Measurements from ENCODE around the gene UBE2N.
"Not testable (repeated sequence)": the region's sequence is repeated elsewhere in the genome, so short reads cannot be mapped to it uniquely, and the experiment has no call there.

The UBE2N gene

GRCh38 chr12:93379326-93379980 lies 62.3 kb downstream of the UBE2N start:
- Mint-ChIP-seq H3K4me3 (peak overlapping the region; percentile 99), H3K4me1 (peaks cover 52% of the 10 kb centered on the region), H3K36me3 (ENCODE audit: insufficient read depth) (peaks cover 16% of the 10 kb centered on the region), H3K27me3 (no peaks in the 10 kb centered on the region), H3K9me3 (no peaks in the 10 kb centered on the region), H3K27ac (ENCODE audit: low read depth) (peak overlapping the region; percentile 98)
- no peak for DNase-seq (ENCODE audit: low spot score in 2 of 2)
- no peak for ATAC-seq (replicated peaks; ENCODE audit: extremely low read depth, poor library complexity, severe bottlenecking)

DNA sequence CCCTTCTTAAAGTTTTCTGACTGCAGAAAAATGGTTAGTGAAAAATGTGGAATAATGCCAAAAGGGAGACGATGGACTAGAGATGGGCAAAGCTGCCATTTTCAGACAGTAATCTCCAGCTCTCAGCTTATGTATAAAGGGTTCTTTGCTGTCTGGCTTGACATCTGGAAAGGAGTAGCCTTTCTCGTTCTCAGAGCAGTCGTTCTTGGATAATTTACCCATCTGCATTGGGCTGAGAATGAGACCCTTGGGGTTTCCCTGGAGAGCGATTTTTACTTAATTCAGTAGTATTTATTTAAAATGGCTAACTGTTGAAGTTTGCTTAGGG lies 62.8 kb downstream of the UBE2N start:
- Mint-ChIP-seq H3K27me3 (no peaks in the 10 kb centered on the region), H3K4me1 (peaks cover 52% of the 10 kb centered on the region), H3K27ac (ENCODE audit: low read depth) (peak overlapping the region; percentile 98), H3K36me3 (ENCODE audit: insufficient read depth) (peaks cover 16% of the 10 kb centered on the region), H3K9me3 (no peaks in the 10 kb centered on the region), H3K4me3 (peak overlapping the region; percentile 99)
- DNase-seq (ENCODE audit: low spot score in 2 of 2) (no peak), ATAC-seq (replicated peaks; ENCODE audit: extremely low read depth, poor library complexity, severe bottlenecking) (no peak)

DNA sequence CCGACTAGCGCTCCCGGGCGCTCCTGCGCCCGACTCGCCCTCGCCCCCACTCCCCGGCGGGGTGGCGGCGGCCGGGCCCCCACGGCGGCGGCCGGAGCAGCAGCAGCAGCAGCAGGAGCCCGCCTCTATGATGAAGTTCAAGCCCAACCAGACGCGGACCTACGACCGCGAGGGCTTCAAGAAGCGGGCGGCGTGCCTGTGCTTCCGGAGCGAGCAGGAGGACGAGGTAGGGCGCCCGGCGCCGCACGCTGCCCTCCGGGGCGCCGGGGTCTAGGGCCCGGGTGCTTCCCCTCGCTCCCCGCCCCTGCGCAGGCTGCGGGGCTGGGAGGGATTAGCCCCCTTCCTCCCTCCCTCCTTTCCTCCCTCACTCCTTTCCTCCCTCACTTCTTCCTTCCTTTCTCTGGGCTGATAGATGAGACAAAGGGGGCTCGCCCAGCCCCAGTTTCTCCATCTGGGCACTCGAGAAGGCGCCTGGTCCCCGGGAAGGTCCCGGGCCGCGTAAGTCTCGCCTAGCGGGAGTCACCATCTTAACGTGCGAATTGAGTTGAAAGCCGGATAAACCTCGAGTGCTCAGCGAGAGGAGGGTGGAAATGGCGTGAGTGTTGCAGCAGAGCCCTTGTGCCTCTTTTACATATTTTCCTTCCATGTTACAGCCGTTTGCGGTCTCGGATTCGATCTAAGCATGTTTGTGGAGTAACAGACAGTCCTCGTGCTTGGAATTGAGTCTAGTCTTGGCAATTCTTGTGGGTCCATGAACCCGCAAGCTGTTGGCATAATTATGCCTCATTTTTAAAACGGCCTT lies 63.4 kb downstream of the UBE2N start:
- ATAC-seq (replicated peaks; ENCODE audit: extremely low read depth, poor library complexity, severe bottlenecking) (peak; percentile 68), DNase-seq (ENCODE audit: low spot score in 2 of 2) (peak; percentile 39 to 42)
- not testable (repeated sequence) for H3K27me3 Mint-ChIP-seq, H3K9me3 Mint-ChIP-seq
- peaks cover 52% of the 10 kb centered on the region for H3K4me1 Mint-ChIP-seq
- H3K4me3 Mint-ChIP-seq: peak overlapping the region; percentile 99
- H3K36me3 Mint-ChIP-seq (ENCODE audit: insufficient read depth): peaks cover 14% of the 10 kb centered on the region
- peak overlapping the region; percentile 98 for H3K27ac Mint-ChIP-seq (ENCODE audit: low read depth)

DNA sequence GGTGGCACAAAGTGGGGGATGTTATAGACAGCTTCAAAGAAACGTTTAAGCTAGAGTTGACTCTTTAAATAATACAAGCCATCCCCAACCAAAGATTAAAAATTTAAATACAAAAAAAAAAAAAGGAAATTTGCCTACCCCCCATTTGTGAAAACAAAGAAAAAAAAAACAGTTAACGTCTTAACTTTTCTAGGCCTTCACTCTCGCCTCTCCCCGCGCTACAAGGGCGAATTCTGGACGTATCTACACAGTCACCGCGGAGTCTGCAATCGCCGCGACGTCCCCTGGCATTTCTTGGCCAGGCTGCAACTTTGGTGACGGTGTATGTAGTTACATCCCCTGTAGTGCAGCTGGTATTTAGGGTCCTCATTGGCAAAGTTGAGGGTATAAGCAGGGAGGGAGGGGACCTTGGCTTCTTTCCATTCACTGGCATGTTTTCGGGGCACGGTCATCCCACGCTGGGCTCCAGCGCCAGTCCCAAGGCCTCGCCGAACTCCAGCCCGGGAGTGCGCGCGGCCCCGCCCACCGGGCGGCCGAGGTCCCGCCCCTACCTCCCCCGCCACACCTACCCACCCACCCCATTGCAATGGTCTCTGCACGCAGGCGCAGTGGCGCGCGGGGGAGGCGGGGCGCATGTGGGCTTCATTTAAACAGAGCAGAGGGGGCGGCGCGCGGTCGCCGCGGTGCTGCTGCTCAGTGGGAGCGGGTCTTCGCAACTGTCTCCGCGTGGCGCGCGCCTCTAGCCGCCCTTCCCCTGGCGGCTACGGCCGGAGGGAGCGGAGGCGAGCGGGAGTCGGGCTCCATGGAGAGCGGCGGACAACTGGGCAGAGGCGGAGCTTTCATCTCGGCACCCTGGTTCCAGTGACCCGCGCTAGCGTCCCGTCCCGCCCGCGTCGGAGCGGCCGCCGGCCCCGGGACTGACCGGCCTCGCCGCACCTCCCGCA lies 64.2 kb downstream of the UBE2N start, which contains the start of gene NUDT4:
Gene NUDT4 (plus strand): TSS at position 674 of the 944 bp plus-strand sequence. CDS start 398 bp downstream, outside the sequence.
- peak; percentile 82 for ATAC-seq (replicated peaks; ENCODE audit: extremely low read depth, poor library complexity, severe bottlenecking)
- peaks cover 11% of the 10 kb centered on the region for H3K36me3 Mint-ChIP-seq (ENCODE audit: insufficient read depth)
- H3K27ac Mint-ChIP-seq (ENCODE audit: low read depth): peak within 1 kb of the TSS; percentile 98
- H3K4me3 Mint-ChIP-seq: peak within 1 kb of the TSS; percentile 99
- DNase-seq (ENCODE audit: low spot score in 2 of 2): peak; percentile 90 to 96
- H3K9me3 Mint-ChIP-seq: no peaks in the 10 kb centered on the region
- H3K4me1 Mint-ChIP-seq: peaks cover 46% of the 10 kb centered on the region
- H3K27me3 Mint-ChIP-seq: no peaks in the 10 kb centered on the region

DNA sequence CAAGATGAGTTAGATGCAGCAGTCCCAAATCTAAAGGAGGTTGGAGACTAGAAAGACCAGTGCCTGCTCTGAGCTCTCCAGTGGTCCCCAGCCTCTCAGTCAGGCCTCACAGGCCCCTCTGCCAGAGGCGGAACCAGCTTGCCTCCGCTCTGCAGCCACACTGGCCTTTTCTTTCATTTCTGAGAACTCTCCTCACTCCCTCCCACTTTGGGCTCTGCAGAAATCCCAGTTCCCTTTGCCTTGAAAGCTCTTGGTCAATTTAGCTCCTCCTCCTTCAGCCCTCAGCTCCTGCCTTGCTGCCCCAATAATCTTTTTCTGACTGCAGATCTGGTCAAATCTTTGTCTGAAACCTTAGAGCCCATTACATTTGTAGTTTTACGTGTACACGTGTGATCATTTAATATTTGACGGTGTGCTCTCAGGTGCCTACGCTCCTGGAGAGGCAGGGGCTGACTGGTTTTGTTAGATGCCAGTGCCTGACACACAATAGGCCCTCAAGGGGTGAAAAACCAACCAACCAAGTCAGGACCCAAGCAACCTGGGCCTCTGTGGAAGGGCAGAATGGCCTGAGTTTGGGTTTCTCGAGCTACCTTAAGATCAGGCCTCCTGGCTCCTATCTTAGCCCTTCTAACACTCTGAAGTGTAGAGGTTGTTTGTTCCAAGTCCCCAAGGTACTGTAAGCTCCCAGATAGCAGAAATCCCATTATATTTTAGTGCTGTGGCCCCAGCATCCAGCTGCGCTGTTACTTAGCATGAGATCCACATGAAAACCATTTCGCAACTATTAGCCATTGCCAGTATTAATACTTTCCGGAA lies 65.1 kb downstream of the UBE2N start:
- DNase-seq (ENCODE audit: low spot score in 2 of 2): no peak
- no peak for ATAC-seq (replicated peaks; ENCODE audit: extremely low read depth, poor library complexity, severe bottlenecking)
- H3K4me3 Mint-ChIP-seq: peak overlapping the region; percentile 99
- no peak overlapping the region for H3K27ac Mint-ChIP-seq (ENCODE audit: low read depth)
- no peaks in the 10 kb centered on the region for H3K27me3 Mint-ChIP-seq
- peaks cover 38% of the 10 kb centered on the region for H3K4me1 Mint-ChIP-seq
- H3K9me3 Mint-ChIP-seq: no peaks in the 10 kb centered on the region
- H3K36me3 Mint-ChIP-seq (ENCODE audit: insufficient read depth): peaks cover 11% of the 10 kb centered on the region

- Mint-ChIP-seq H3K4me1 (peaks cover 31% of the 10 kb centered on the region), H3K4me3 (no peak overlapping the region), H3K36me3 (ENCODE audit: insufficient read depth) (peaks cover 11% of the 10 kb centered on the region), H3K27me3 (no peaks in the 10 kb centered on the region), H3K27ac (ENCODE audit: low read depth) (no peak overlapping the region), H3K9me3 (no peaks in the 10 kb centered on the region)
- ATAC-seq (replicated peaks; ENCODE audit: extremely low read depth, poor library complexity, severe bottlenecking) (no peak), DNase-seq (ENCODE audit: low spot score in 2 of 2) (no peak)
Observed at GRCh38 chr12:93375906-93376305, 65.8 kb downstream of the UBE2N start.

- Mint-ChIP-seq H3K4me3 (no peak overlapping the region), H3K27ac (ENCODE audit: low read depth) (no peak overlapping the region), H3K36me3 (ENCODE audit: insufficient read depth) (peaks cover 10% of the 10 kb centered on the region), H3K27me3 (no peaks in the 10 kb centered on the region), H3K9me3 (no peaks in the 10 kb centered on the region), H3K4me1 (peaks cover 13% of the 10 kb centered on the region)
- DNase-seq (ENCODE audit: low spot score in 2 of 2) (no peak), ATAC-seq (replicated peaks; ENCODE audit: extremely low read depth, poor library complexity, severe bottlenecking) (no peak)
Observed at GRCh38 chr12:93373961-93374656, 67.6 kb downstream of the UBE2N start.

- ATAC-seq (replicated peaks; ENCODE audit: extremely low read depth, poor library complexity, severe bottlenecking): no peak
- no peaks in the 10 kb centered on the region for H3K27me3 Mint-ChIP-seq
- H3K36me3 Mint-ChIP-seq (ENCODE audit: insufficient read depth): no peaks in the 10 kb centered on the region
- no peak overlapping the region for H3K27ac Mint-ChIP-seq (ENCODE audit: low read depth)
- H3K4me1 Mint-ChIP-seq: no peaks in the 10 kb centered on the region
- DNase-seq (ENCODE audit: low spot score in 2 of 2): no peak
- H3K4me3 Mint-ChIP-seq: no peak overlapping the region
- no peaks in the 10 kb centered on the region for H3K9me3 Mint-ChIP-seq
Observed at GRCh38 chr12:93370947-93371346, 70.8 kb downstream of the UBE2N start.

- H3K27me3 Mint-ChIP-seq: no peaks in the 10 kb centered on the region
- H3K36me3 Mint-ChIP-seq (ENCODE audit: insufficient read depth): no peaks in the 10 kb centered on the region
- ATAC-seq (replicated peaks; ENCODE audit: extremely low read depth, poor library complexity, severe bottlenecking) (no peak), DNase-seq (ENCODE audit: low spot score in 2 of 2) (no peak)
- H3K27ac Mint-ChIP-seq (ENCODE audit: low read depth): no peak overlapping the region
- H3K4me3 Mint-ChIP-seq: no peak overlapping the region
- H3K9me3 Mint-ChIP-seq: no peaks in the 10 kb centered on the region
- no peaks in the 10 kb centered on the region for H3K4me1 Mint-ChIP-seq
Observed at GRCh38 chr12:93369505-93369904, 72.2 kb downstream of the UBE2N start.

GRCh38 chr12:93368766-93369165 lies 73.0 kb downstream of the UBE2N start:
- ATAC-seq (replicated peaks; ENCODE audit: extremely low read depth, poor library complexity, severe bottlenecking) (no peak), DNase-seq (ENCODE audit: low spot score in 2 of 2) (no peak)
- Mint-ChIP-seq H3K27ac (ENCODE audit: low read depth) (no peak overlapping the region), H3K27me3 (no peaks in the 10 kb centered on the region), H3K4me1 (peaks cover 4% of the 10 kb centered on the region), H3K9me3 (no peaks in the 10 kb centered on the region), H3K4me3 (no peak overlapping the region), H3K36me3 (ENCODE audit: insufficient read depth) (no peaks in the 10 kb centered on the region)

GRCh38 chr12:93366422-93366821 lies 75.3 kb downstream of the UBE2N start:
- DNase-seq (ENCODE audit: low spot score in 2 of 2) (no peak), ATAC-seq (replicated peaks; ENCODE audit: extremely low read depth, poor library complexity, severe bottlenecking) (no peak)
- Mint-ChIP-seq H3K9me3 (no peaks in the 10 kb centered on the region), H3K36me3 (ENCODE audit: insufficient read depth) (no peaks in the 10 kb centered on the region), H3K4me3 (no peak overlapping the region), H3K27ac (ENCODE audit: low read depth) (no peak overlapping the region), H3K4me1 (peaks cover 15% of the 10 kb centered on the region), H3K27me3 (no peaks in the 10 kb centered on the region)
